Tibial nerve (tissue), 4 donors: ENCODE results near the gene BLOC1S1. TPM values are rescaled to one million over a fixed set of nuclear protein-coding genes. Genes with fewer than 3 reads are reported as not detected.

Source experiments
- DNase-seq, 2 donors: peaks; one replicate each; pipeline ENCODE4 v3.0.0-alpha.2; 2019; ENCODE audit warnings: low spot score in 2 of 2
- H3K27ac ChIP-seq, 4 donors: fragments of 200-600 bp; sonication (generic) in 3 of 4; one replicate each; pipeline ENCODE4 v1.5.1; 2017 to 2019; ENCODE audit warnings: mild to moderate bottlenecking in 1 of 4
- H3K27me3 ChIP-seq, 2 donors: fragments of 200-600 bp; sonication (generic) in 1 of 2; one replicate each; pipeline versions ENCODE4 v1.5.1 to v1.6.0; 2017 to 2019
- H3K36me3 ChIP-seq, 3 donors: fragments of 200-600 bp; sonication (generic); one replicate each; pipeline ENCODE4 v1.5.1; 2018 to 2019
- H3K4me1 ChIP-seq, 4 donors: fragments of 200-600 bp; sonication (generic) in 3 of 4; one replicate each; pipeline ENCODE4 v1.5.1; 2017 to 2019
- H3K4me3 ChIP-seq, 4 donors: fragments of 200-600 bp; sonication (generic) in 3 of 4; one replicate each; pipeline ENCODE4 v1.5.1; 2017 to 2019; ENCODE audit warnings: mild to moderate bottlenecking in 1 of 4, moderate library complexity in 1 of 4
- H3K9me3 ChIP-seq, 4 donors: fragments of 200-600 bp; sonication (generic) in 3 of 4; one replicate each; pipeline ENCODE4 v1.5.1; 2017 to 2019
- EP300 ChIP-seq, 2 donors: sonication (generic); formaldehyde crosslinking; IDR thresholded peaks; one replicate each; pipeline ENCODE4 v1.6.1; 2017; ENCODE audit warnings: antibody characterized with exemption in 2 of 2, mild to moderate bottlenecking in 1 of 2
- POLR2A ChIP-seq, 2 donors: fragments of 450-650 bp; IDR thresholded peaks; one replicate each; pipeline ENCODE4 v1.6.1; 2017; ENCODE audit warnings: antibody characterized with exemption in 2 of 2, mild to moderate bottlenecking in 2 of 2, moderate library complexity in 2 of 2
- WGBS, 2 donors: methylation state at CpG; one replicate each; pipeline ENCODE4 v1.1.5; 2018; 5-methylcytosine and 5-hydroxymethylcytosine counted together
- total RNA-seq, 4 donors: library from RNA; depleted of rRNA; stranded (reverse); fragments of >200 nt; gene quantifications; one replicate each; pipeline ENCODE4 v1.1.0, GENCODE V29; 2016
- TF ChIP-seq, protein P1 (sequence below), 5 experiments: fragments of 200-600 bp in 3 of 5; fragments of 450-650 bp in 2 of 5; sonication (generic) in 3 of 5; IDR thresholded peaks; one replicate each; pipeline ENCODE4 v1.5.1; 2016 to 2019; ENCODE audit warnings: antibody characterized with exemption in 5 of 5, mild to moderate bottlenecking in 3 of 5, moderate library complexity in 2 of 5

Gene BLOC1S1
- total RNA-seq: 100 to 1,000 TPM; 212 to 322 (median 264) TPM

DNA sequence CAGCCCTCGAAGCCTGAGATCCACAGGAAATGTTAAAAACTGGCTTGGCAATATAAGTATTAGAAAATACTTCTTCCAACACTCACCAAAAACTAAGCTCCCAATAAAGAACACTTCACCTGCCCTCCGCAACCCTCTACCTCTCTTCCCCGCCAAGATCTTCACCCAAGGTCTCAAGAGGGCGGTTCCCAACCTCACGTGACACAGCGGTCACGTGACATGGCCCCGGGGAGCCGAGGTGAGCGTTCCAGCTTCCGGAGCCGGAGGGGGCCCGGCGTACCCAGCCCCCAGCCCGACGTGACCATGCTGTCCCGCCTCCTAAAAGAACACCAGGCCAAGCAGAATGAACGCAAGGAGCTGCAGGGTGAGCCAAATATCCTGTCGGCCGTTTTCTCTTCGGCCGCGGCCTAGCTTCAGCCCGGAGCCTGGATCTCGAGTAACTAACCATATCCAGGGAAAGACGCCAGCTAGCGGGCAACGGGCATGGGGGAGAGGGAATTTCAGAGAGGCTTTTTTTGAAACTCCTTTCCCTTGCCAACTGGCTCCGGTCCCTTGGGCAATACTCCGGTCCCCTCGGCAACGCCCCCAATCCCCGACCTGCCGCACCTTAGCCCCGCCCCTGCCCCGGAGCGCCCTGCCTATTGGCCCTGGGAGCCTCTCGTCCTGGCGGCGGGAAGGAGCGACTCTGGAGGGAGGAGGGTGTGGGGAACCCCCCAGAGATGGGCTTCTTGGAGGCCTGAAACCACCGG is at the start of gene BLOC1S1:
Gene BLOC1S1 (plus strand): TSS at position 214 of the 749 bp plus-strand sequence. CDS start 6 bp downstream, at position 220.
- Histone ChIP-seq H3K4me1 (peaks cover 0 to 90% (median 56%) of the 10 kb centered on the region in 4 donors), H3K27me3 (no peaks in the 10 kb centered on the region), H3K36me3 (no peaks in the 10 kb centered on the region), H3K9me3 (no peaks in the 10 kb centered on the region), H3K27ac (peak within 1 kb of the TSS; percentile 89 to 94 (median 92)), H3K4me3 (peak within 1 kb of the TSS; percentile 69 to 81 (median 70))
- DNase-seq: peak; percentile 92 to 93
- TF ChIP-seq EP300 (IDR thresholded peaks at IDR 0.05) (peak; percentile 87 to 96), POLR2A (IDR thresholded peaks at IDR 0.05) (peak; percentile 44 to 55)
- TF ChIP-seq, protein P1, sequence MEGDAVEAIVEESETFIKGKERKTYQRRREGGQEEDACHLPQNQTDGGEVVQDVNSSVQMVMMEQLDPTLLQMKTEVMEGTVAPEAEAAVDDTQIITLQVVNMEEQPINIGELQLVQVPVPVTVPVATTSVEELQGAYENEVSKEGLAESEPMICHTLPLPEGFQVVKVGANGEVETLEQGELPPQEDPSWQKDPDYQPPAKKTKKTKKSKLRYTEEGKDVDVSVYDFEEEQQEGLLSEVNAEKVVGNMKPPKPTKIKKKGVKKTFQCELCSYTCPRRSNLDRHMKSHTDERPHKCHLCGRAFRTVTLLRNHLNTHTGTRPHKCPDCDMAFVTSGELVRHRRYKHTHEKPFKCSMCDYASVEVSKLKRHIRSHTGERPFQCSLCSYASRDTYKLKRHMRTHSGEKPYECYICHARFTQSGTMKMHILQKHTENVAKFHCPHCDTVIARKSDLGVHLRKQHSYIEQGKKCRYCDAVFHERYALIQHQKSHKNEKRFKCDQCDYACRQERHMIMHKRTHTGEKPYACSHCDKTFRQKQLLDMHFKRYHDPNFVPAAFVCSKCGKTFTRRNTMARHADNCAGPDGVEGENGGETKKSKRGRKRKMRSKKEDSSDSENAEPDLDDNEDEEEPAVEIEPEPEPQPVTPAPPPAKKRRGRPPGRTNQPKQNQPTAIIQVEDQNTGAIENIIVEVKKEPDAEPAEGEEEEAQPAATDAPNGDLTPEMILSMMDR (IDR thresholded peaks at IDR 0.05): peak in 3 of 5 experiments; percentile 7 to 41 (median 12)
- 0% methylated on average over 34 to 40 of the region's 42 CpGs for WGBS, 2 donors

DNA sequence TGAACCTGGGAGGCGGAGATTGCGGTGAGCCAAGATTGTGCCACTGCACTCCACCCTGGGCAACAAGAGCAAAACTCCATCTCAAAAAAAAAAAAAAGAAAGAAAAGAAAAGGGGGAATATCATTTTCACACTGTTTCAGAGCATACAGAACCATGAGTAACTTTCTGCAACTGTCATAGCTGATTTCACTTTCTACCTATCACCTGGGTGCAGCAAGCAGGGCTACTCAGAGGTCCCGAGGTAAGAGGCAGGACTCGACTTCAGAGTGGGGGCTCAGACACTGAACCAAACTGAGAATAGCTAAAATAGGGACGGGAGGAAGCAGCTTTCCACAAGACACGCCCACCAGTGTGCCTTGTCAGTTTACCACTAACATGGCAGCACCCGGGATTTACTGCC is 49.3 kb upstream of the BLOC1S1 start:
- Histone ChIP-seq H3K36me3 (no peaks in the 10 kb centered on the region), H3K4me1 (peaks cover 0 to 7% (median 0%) of the 10 kb centered on the region in 4 donors), H3K27ac (no peak overlapping the region), H3K27me3 (no peaks in the 10 kb centered on the region), H3K4me3 (no peak overlapping the region), H3K9me3 (no peaks in the 10 kb centered on the region)
- WGBS, 2 donors: 71 to 76% methylated on average over 7 of the region's 7 CpGs
- DNase-seq: no peak
- TF ChIP-seq, protein P1 (IDR thresholded peaks at IDR 0.05): no peak
- TF ChIP-seq POLR2A (IDR thresholded peaks at IDR 0.05): no peak
- no peak for TF ChIP-seq EP300 (IDR thresholded peaks at IDR 0.05)

DNA sequence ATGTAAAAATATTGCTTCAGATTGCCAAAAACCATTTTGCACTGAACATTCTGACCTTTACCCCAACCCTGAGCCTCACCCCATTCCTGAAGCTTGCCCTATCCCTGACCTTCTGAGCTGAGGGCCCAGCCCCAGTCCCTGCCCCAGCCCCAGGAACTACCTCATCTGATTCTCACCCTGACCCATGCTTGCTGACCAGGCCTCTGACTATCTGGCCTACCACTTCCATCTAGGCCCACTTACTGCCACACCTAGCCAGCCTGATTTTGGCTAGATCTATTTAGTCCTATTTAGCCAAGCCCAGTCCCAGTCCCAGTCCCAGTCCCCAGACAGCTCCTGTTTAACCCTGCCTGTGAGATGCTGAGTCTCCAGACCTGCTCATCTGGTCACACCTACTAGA is 45.6 kb upstream of the BLOC1S1 start:
- Histone ChIP-seq H3K4me3 (no peak overlapping the region), H3K36me3 (no peaks in the 10 kb centered on the region), H3K27me3 (no peaks in the 10 kb centered on the region), H3K27ac (peak overlapping the region in 2 of 4 donors; percentile 55 to 58), H3K9me3 (no peaks in the 10 kb centered on the region), H3K4me1 (peaks cover 0 to 10% (median 0%) of the 10 kb centered on the region in 4 donors)
- no peak for DNase-seq
- TF ChIP-seq EP300 (IDR thresholded peaks at IDR 0.05): peak in 1 of 2 donors; percentile 12
- TF ChIP-seq, protein P1 (IDR thresholded peaks at IDR 0.05): no peak

DNA sequence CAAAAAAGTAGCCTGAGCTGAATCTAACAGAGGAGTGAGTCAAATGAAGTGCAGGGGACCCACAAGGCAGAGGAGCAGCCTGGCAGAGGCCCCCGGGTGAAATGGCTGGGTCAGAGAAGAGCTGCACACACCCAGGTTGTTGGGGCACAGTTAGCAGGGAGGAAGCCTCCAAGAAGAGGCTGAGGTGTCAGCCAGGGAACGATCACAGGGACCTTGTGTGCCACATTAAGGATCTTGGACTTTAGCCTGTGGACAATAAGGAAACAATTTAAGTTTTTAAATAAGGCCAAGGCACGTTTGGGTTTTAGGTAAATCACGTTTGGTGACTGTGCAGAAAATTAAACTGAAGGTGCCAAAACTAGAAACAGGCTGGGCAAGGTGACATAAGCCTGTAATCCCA is 44.1 kb upstream of the BLOC1S1 start:
- DNase-seq: no peak
- no peak overlapping the region for H3K27ac ChIP-seq
- H3K4me3 ChIP-seq: no peak overlapping the region
- H3K27me3 ChIP-seq: no peaks in the 10 kb centered on the region
- peaks cover 0 to 5% (median 0%) of the 10 kb centered on the region in 4 donors for H3K4me1 ChIP-seq
- H3K36me3 ChIP-seq: no peaks in the 10 kb centered on the region
- no peaks in the 10 kb centered on the region for H3K9me3 ChIP-seq
- 62 to 63% methylated on average over 4 of the region's 4 CpGs for WGBS, 2 donors
- no peak for TF ChIP-seq POLR2A (IDR thresholded peaks at IDR 0.05)
- TF ChIP-seq, protein P1 (IDR thresholded peaks at IDR 0.05): no peak
- no peak for TF ChIP-seq EP300 (IDR thresholded peaks at IDR 0.05)

DNA sequence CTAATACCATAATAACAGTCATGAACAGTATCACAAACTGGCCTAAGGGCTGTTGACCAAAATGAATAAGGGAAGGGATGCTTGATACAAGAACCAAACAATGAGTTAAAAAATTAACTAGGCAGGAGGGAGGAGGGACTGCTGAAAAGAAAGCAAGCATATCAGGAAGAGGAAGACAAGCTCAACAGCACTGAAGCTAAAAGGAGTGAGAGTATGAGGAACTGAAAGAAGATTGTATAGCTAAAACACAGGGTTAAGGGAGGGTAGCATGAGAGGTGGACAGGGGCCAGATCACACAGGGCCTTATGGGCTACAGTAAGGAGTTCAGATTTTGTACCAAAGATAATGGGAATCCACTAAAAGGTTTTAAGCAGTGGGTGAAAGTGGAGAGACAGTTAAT is 42.2 kb upstream of the BLOC1S1 start:
- Histone ChIP-seq H3K9me3 (no peaks in the 10 kb centered on the region), H3K36me3 (no peaks in the 10 kb centered on the region), H3K27me3 (no peaks in the 10 kb centered on the region), H3K27ac (no peak overlapping the region), H3K4me1 (peaks cover 0 to 5% (median 0%) of the 10 kb centered on the region in 4 donors), H3K4me3 (no peak overlapping the region)
- peak in 1 of 2 donors; percentile 50 for TF ChIP-seq EP300 (IDR thresholded peaks at IDR 0.05)
- no peak for TF ChIP-seq POLR2A (IDR thresholded peaks at IDR 0.05)
- TF ChIP-seq, protein P1 (IDR thresholded peaks at IDR 0.05): no peak
- DNase-seq: no peak
